IMR-90 (cell line): ENCODE results near the gene ARHGEF12. TPM values are rescaled to one million over a fixed set of nuclear protein-coding genes. Genes with fewer than 3 reads are reported as not detected.

Experiments
- ATAC-seq: fragments of 200-7000 bp; cut with Tn5 transposase; 2 replicates; pipeline ENCODE4 v1.9.1; 2020; ENCODE audit warnings: low read depth, mild to moderate bottlenecking, moderate library complexity
- BruUV-seq: library from RNA; stranded (reverse); fragments of 400-500 nt; replicated peaks from 2 replicates; lab custom pipeline; 2021; lab: Mats Ljungman, UMichigan
- CTCF ChIA-PET: fragments of 300-600 bp; formaldehyde crosslinking; extraction: SDS; loops from one replicate; lab custom pipeline; 2021; ENCODE audit warnings: antibody characterized with exemption; lab: Yijun Ruan, JAX
- POLR2A ChIA-PET: fragments of 300-600 bp; sonication (Branson Sonifier 250); formaldehyde crosslinking; loops from one replicate; lab custom pipeline; 2022; ENCODE audit warnings: antibody characterized with exemption; ENCODE audit not compliant: unreplicated experiment; lab: Charles Lee
- DNase-seq: peaks from one replicate; pipeline ENCODE4 v3.0.0; 2013
- H2AFZ ChIP-seq: replicated peaks from 2 replicates; pipeline ENCODE3; 2013; ENCODE audit warnings: low read length, mild to moderate bottlenecking; ENCODE audit not compliant: poor library complexity
- H2AK5ac ChIP-seq: 2 replicates; pipeline ENCODE4 v1.6.1; 2013; ENCODE audit warnings: low read depth, low read length, inconsistent platforms
- H2AK9ac ChIP-seq: replicated peaks from 2 replicates; pipeline ENCODE3; 2013; ENCODE audit warnings: mild to moderate bottlenecking, low read depth, low read length, moderate library complexity; ENCODE audit not compliant: poor library complexity
- H2BK120ac ChIP-seq: 2 replicates; pipeline ENCODE4 v1.6.1; 2013; ENCODE audit warnings: low read depth, low read length, inconsistent platforms
- H2BK15ac ChIP-seq: 3 replicates; pipeline ENCODE4 v1.6.1; 2013; ENCODE audit warnings: low read depth, low read length, inconsistent platforms
- H2BK20ac ChIP-seq: 2 replicates; pipeline ENCODE4 v1.6.1; 2013; ENCODE audit warnings: low read depth, mild to moderate bottlenecking, inconsistent platforms, low read length, moderate library complexity
- H2BK5ac ChIP-seq: 2 replicates; pipeline ENCODE4 v1.6.1; 2013; ENCODE audit warnings: mild to moderate bottlenecking, low read depth, low read length, inconsistent platforms; ENCODE audit not compliant: poor library complexity, severe bottlenecking
- H3K14ac ChIP-seq: replicated peaks from 2 replicates; pipeline ENCODE4 v1.6.1; 2013; ENCODE audit warnings: low read depth, low read length, inconsistent platforms
- H3K18ac ChIP-seq: 2 replicates; pipeline ENCODE4 v1.6.1; 2013; ENCODE audit warnings: low read depth, low read length, control low read depth
- H3K23ac ChIP-seq: 2 replicates; pipeline ENCODE4 v1.6.1; 2013; ENCODE audit warnings: low read depth, low read length, inconsistent platforms
- H3K27ac ChIP-seq: 2 replicates; pipeline ENCODE4 v1.5.1; 2013; ENCODE audit warnings: mild to moderate bottlenecking, control low read depth, low read length; ENCODE audit not compliant: insufficient read depth
- H3K27me3 ChIP-seq: 2 replicates; pipeline ENCODE4 v1.6.1; 2013; ENCODE audit warnings: low read length; ENCODE audit not compliant: control insufficient read depth, insufficient read depth
- H3K36me3 ChIP-seq: 2 replicates; pipeline ENCODE4 v1.6.1; 2013; ENCODE audit warnings: low read length, mixed read lengths; ENCODE audit not compliant: control insufficient read depth, insufficient read depth
- H3K4ac ChIP-seq: 2 replicates; pipeline ENCODE4 v1.6.1; 2013; ENCODE audit warnings: low read depth, low read length, inconsistent platforms
- H3K4me1 ChIP-seq: 2 replicates; pipeline ENCODE4 v1.6.1; 2013; ENCODE audit warnings: low read length, mixed read lengths; ENCODE audit not compliant: control insufficient read depth, insufficient read depth
- H3K4me2 ChIP-seq: 2 replicates; pipeline ENCODE4 v1.6.1; 2013; ENCODE audit warnings: low read depth, mild to moderate bottlenecking, control low read depth, low read length, moderate library complexity
- H3K4me3 ChIP-seq: 2 replicates; pipeline ENCODE4 v1.5.1; 2013; ENCODE audit warnings: low read depth, mild to moderate bottlenecking, control low read depth, low read length, moderate library complexity; ENCODE audit not compliant: insufficient read depth
- H3K56ac ChIP-seq: 2 replicates; pipeline ENCODE4 v1.6.1; 2013; ENCODE audit warnings: low read length, inconsistent platforms; ENCODE audit not compliant: insufficient read depth; ENCODE audit errors: extremely low read depth
- H3K79me1 ChIP-seq, 2 experiments: 2 replicates each; pipeline ENCODE4 v1.6.1; 2013; ENCODE audit warnings: low read length in 2 of 2, inconsistent platforms in 1 of 2, low read depth in 1 of 2
- H3K9ac ChIP-seq: 2 replicates; pipeline ENCODE4 v1.6.1; 2013; ENCODE audit warnings: low read depth, low read length, control low read depth
- H3K9me1 ChIP-seq: 2 replicates; pipeline ENCODE4 v1.6.1; 2013; ENCODE audit warnings: low read length, inconsistent platforms; ENCODE audit not compliant: insufficient read depth
- H3K9me3 ChIP-seq: 2 replicates; pipeline ENCODE4 v1.6.1; 2013; ENCODE audit warnings: low read length; ENCODE audit not compliant: control insufficient read depth, insufficient read depth
- H4K20me1 ChIP-seq: 2 replicates; pipeline ENCODE4 v1.6.1; 2013; ENCODE audit warnings: low read length, inconsistent platforms; ENCODE audit not compliant: insufficient read depth
- H4K5ac ChIP-seq: 2 replicates; pipeline ENCODE4 v1.6.1; 2013; ENCODE audit warnings: mild to moderate bottlenecking, low read depth, low read length, control low read depth
- H4K8ac ChIP-seq, 2 experiments: 2 replicates each; pipeline ENCODE4 v1.6.1; 2013; ENCODE audit warnings: low read depth in 2 of 2, low read length in 2 of 2, control low read depth in 1 of 2, inconsistent platforms in 1 of 2
- H4K91ac ChIP-seq: 2 replicates; pipeline ENCODE4 v1.6.1; 2013; ENCODE audit warnings: low read depth, low read length, inconsistent platforms; ENCODE audit not compliant: insufficient read depth
- MXI1 ChIP-seq: IDR thresholded peaks from 2 replicates; pipeline ENCODE4 v1.6.1; 2012; ENCODE audit warnings: low read depth, mild to moderate bottlenecking, low read length, moderate library complexity, borderline replicate concordance
- RFX5 ChIP-seq: IDR thresholded peaks from 2 replicates; pipeline ENCODE4 v1.8.0; 2012; ENCODE audit warnings: low read depth, mild to moderate bottlenecking, low read length, moderate library complexity
- WGBS, 2 experiments: methylation state at CpG; one replicate each; pipeline versions ENCODE4 v1.1.5 to v1.1.7; 2013; ENCODE audit warnings: missing lambda C conversion rate in 2 of 2; ENCODE audit not compliant: insufficient read length in 1 of 2; ENCODE audit errors: extremely low coverage in 2 of 2; 5-methylcytosine and 5-hydroxymethylcytosine counted together
- dilution Hi-C: fragments of 300-500 bp; cut with HindIII; formaldehyde crosslinking; loops from one replicate; pipeline ENCODE4 v1.14.3; 2018; ENCODE audit warnings: low sequenced_read_pairs; ENCODE audit not compliant: unreplicated experiment
- in situ Hi-C: fragments of 300-500 bp; cut with MboI; formaldehyde crosslinking; loops from 3 replicates; pipeline ENCODE4 v1.14.3; 2019; ENCODE audit warnings: low sequenced_read_pairs, inconsistent platforms, mixed read lengths
- intact Hi-C: fragments of 100-400 bp; cut with micrococcal nuclease; formaldehyde crosslinking; loops from 2 replicates; pipeline ENCODE4 v1.10.0; 2022
- polyA plus RNA-seq, 3 experiments: library from polyadenylated mRNA; depleted of rRNA; stranded (reverse); fragments of >200 nt; gene quantifications; 2 replicates each; pipeline ENCODE4 v1.2.3, GENCODE V29; 2012; ENCODE audit warnings: low replicate concordance in 1 of 3
- total RNA-seq: library from RNA; depleted of rRNA; stranded (reverse); fragments of >200 nt; gene quantifications from 2 replicates; pipeline ENCODE4 v1.2.3, GENCODE V29; 2012

The ARHGEF12 gene
- total and polyA plus RNA-seq, 2 of the 4 experiments (the other 2 are of a cell fraction): 25.5 to 115 TPM

- Histone ChIP-seq H3K4me2 (no peak overlapping the region; the same call in 1 of the 2 replicates), H3K18ac (no peak overlapping the region), H2BK15ac (no peak overlapping the region), H2AFZ (no peak overlapping the region), H4K20me1 (peaks cover 81% of the 10 kb centered on the region), H3K9me1 (peaks cover 7% of the 10 kb centered on the region), H2BK120ac (no peak overlapping the region), H3K14ac (no peak overlapping the region), H4K91ac (no peak overlapping the region), H3K9me3 (no peaks in the 10 kb centered on the region), H2AK9ac (no peak overlapping the region), H3K27ac (no peak overlapping the region), H3K4ac (no peak overlapping the region), H3K23ac (0 out of 2 replicates have a peak overlapping the region, but pooled peaks have one; percentile 8), H2AK5ac (no peak overlapping the region), H3K27me3 (no peaks in the 10 kb centered on the region), H2BK20ac (no peak overlapping the region), H3K9ac (no peak overlapping the region), H3K4me3 (no peak overlapping the region), H3K4me1 (peaks cover 6% of the 10 kb centered on the region), H3K36me3 (no peaks in the 10 kb centered on the region), H4K5ac (no peak overlapping the region), H3K56ac (no peak overlapping the region), H4K8ac (no peak overlapping the region), H3K79me1 (peaks cover 0 to 46% of the 10 kb centered on the region in 2 experiments; a peak in 2 of 4 replicates), H2BK5ac (no peak overlapping the region)
- no TSS peak for BruUV-seq
- ATAC-seq (no peak), DNase-seq (no peak)
- POLR2A ChIA-PET: no interaction called here
- in situ Hi-C loops (loop anchor here (25.0 kb wide), 1 partner anchor 94 kb away; no protein-coding TSS in a partner anchor), dilution Hi-C loops (no loop called here), intact Hi-C loops (no loop called here)
- WGBS, 2 experiments: 100% methylated on average over 1 of the region's 2 CpGs; no CpG with 5 or more reads in 1 of the 2 experiments
- TF ChIP-seq RFX5 (no peak), MXI1 (no peak)
- CTCF ChIA-PET: no interaction called here
Observed at GRCh38 chr11:120343429-120343828, 7.2 kb downstream of the ARHGEF12 start.
